ENCODE data around the gene LYST.
A peak's percentile ranks its signal among the peaks of the same experiment; 100 is the strongest.

The LYST gene

DNA sequence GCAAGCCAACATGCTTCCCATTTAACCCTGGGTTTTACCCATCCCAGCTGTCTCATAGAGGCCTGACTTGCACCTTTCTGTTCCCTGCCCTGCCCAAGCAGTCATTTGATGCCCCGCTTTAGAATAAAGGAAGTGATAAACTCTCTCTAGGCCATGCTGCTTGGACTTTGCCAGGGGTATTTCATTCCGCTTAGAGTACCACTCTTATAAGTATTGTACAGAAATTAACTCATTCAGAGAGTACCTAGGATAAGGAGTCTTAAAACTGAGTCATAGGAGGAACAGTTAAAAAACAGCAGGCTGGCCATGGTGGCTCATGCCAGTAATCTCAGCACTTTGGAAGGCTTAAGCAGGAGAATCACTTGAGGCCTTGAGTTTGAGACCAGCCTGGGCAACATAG is 21.0 kb upstream of the LYST start:
- no peak for DNase-seq

DNA sequence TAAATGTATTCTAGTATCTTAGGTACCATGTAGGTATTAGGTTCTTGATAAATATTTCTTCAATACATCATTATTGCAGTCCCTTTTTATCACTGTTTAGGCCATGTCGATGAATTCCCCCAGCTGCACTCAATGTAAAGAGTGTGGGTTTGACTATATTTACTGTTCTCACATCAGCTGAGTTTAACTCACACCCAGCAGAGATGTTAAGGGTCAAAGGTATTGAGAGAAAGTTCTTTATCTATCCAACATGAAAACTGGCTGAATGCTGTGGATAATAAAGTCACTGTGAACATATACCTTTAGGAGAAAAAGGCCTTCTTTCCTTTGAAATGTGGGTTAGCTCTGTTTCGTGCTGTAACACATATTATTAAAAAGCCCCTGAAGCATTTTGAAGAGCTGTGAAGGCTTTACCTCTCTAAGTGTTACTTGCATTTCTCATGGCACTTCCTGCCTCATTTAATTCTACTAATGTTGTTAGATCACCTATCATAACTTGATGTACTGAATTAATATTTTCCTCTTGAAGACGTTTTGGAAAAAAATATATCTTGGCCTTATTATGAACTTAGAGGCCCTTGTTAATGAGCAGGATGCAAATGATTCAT is 19.1 kb upstream of the LYST start:
- DNase-seq = no peak

- no peak for DNase-seq
Observed at GRCh38 chr1:235883261-235883927, 16.7 kb upstream of the LYST start.

GRCh38 chr1:235882816-235883215 is 16.1 kb upstream of the LYST start:
- no peak for DNase-seq

GRCh38 chr1:235881930-235882700 is 15.4 kb upstream of the LYST start:
- no peak for DNase-seq

DNA sequence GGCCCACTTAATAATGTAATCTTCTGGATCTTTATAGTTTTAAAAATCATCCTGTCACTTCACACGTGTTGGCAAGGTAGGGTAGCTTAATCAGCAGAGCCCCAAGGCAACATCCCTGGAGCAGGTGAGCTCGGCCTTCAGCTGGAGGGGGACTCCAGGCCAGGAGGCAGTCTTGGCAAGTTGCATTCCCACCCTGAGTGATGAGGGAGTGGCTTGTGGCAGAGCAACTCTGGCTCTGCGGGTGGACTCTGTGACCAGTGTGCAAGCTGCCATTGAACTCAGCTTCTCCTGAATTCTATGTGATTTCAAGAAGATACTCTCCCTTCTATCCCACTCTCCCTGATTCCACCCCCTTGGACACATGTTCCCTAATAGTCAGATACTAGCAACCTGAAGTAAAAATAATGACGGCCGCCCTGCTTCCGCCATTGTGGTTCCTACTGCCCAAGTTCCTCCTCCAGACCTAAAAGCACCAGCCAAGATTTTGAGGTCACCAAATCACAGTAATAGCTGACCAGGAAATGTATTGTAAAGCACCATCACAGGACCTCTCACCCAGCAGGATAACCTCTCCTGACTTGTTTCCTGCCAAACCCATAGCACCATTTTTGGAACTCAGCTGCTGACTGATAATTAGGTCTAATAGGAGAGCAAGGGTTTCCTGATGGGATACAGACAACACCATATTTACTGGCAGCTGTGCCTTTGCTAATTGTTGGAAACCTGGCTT is 11.5 kb upstream of the LYST start:
- no peak for DNase-seq

DNA sequence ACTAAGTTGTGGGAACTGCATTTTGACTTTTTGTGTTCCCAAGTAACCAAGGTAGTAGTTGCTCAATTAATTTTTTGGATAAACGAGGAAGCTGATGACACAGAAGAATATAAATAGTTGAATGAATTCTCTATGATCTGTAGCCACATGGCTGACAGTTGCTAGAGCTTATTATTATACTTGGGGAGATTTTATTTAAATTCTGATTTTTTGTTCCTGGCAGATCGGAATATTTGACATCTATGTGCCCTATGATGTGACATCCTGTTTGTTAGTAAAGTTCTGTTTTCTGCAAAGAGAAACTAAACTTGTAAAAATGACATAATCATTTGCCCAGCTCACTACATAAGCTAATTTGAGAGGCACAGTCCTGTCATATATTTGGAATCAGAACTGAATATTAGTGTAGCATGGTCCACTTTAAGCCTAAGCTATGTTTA is 9.7 kb upstream of the LYST start:
- DNase-seq = no peak

GRCh38 chr1:235875036-235875597 is 8.4 kb upstream of the LYST start:
- no peak for DNase-seq

DNA sequence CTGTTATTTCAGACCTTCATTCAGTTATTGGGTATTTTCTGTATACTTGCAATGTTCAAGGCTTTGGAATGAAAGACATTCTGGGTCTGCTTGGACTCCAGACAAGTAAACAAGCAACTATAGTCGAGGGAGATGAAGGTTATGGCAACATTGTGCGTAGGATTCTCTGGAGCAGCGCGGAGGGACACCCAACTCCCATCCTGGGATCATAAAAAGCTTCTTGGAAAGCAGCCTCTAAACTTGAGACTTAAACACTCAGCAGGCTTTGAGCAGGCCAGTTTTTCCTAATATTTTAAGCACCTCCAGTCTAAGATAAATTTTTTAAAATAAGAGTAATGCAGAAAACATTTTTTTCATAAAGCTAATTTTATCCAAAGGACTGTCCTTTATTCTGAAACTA is 7.6 kb upstream of the LYST start:
- DNase-seq = no peak

DNA sequence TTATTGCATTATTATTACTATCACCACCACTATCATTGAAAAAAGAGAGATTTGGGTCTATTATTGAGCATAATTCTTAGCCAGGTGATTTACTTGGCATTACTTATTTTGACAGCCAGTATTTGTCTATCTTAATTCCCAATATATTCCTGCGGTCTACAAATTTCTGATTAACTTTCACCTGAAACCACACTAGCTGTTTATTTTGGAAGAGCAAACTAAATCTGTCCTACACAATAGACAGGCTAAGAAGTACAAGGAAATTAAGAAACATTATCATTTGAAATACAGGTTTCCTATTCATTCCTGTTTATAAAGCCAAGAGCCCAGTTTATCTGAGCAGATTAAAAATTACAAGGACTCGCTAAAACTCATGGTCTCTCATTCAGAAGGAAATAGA is 6.9 kb upstream of the LYST start:
- DNase-seq = no peak

DNA sequence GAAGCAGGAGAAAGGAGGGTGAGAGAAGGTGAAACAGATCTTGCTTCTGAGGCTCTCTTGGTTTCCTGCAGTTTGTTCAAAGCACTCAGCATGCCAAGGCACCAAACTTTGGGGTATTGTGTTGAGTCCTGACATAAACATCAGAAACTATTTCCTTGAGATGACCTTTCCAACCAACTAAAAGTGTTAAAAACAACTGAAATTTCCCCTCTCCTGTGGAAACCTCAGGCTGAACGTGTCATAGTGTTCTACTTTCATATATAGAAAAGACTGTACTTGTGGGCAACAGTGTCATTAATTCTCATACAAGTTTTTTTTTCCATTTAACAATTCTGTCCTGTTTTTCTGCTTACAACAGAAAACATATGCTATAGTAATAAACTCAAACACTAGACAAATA is 6.3 kb upstream of the LYST start:
- no peak for DNase-seq

- DNase-seq = no peak
Observed at GRCh38 chr1:235872270-235872669, 5.6 kb upstream of the LYST start.

DNA sequence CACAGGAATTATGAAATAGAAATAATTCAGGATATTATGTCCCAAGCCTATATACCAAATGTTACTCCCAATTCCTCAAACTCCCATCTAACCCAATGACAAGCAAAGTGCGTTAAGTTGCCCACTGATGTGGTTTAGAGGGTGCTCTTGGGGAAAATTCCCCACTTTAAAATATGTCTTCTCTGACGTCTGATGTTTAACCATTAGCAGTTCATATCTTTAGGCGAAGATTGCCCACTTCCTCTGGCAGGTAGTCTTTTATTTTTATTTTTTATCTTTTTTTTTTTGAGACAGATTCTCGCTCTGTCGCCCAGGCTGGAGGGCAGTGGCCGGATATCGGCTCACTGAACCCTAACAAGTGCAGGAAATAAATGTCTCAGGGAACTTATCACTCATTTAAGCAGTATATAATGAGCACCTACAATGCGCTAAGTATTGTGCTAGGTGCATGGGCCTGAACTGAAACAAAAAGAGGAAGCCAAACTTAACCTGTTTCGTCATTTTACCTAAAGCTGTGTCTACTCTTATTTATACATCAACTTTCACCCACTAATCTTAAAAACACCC is 1.3 kb upstream of the LYST start:
- peak; percentile 45 for DNase-seq

DNA sequence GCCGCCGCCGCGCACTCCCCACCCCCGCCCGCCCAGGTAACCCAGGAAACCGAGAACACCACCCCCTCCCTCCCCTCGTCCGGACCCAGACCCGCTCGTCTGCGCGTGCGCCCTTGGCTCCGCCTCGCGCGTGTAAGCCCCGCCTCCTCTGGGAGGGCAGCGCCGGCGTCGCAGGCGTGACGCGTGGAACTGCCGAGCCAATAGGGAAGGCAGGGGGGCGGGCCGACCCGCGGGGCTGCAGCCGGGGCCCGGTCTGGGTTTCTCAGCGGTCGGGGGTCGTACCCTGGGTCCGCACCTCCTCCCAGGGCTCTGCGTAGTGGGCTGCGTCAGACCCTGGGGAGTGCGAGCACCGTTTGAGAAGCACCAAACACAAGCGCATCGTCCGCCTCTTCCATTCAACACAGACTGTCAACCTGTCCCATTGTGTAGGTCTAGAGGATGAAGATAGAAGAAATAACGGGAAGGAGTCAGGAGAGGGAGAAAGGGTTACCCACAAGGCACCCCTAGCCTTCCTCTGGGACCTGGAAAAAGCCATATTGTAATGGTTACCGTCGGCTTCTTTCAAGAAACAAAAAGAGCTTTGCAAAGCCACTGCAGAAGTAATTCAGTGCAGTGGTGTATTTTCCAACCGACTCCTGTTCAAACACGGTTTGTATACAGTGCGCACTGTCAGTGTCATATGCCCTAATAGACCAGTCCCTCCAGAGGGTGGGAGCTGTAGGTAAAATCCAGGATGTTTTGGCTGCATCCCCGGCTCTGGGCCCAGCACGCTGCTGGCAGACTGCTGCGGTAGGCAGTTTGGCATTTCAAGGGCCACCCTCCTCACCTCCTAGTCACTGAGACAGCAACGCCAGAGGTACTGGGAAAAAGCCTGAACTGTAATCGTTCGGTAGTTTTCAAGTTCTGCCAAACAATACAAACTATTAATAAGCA is 473 bp upstream of the LYST start:
- peak; percentile 97 for DNase-seq

DNA sequence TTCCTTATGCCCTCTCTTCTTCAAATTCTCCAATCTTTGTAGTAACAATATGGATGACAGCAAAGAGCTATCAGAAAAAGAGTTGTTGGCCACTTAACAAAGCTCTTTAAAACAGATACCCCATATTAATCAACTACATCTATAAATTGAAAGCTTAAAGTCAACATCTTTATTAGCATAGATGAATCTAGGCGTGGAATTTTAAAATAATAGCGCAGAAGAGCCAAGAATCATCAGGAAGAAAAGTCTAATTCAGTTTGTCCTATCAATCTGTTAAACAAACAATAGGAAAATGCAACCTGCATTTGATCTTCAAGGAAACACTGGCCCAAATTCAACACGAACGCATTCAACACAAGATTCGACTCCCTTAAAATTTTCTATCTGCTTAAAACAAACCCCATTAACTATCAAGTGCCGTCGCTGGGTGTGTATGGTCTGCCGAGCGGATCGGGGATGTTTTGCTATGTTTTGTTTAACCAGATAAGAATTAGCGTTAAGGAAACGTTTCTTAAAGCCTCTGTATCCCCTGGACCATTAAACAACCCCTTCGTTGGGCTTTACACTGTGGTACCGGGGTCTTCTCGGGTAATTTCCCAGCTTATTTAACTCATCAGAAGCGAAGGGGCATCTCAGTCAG is 1.0 kb downstream of the LYST start:
- DNase-seq = peak; percentile 26

GRCh38 chr1:235864931-235865525 is 1.7 kb downstream of the LYST start:
- no peak for DNase-seq

GRCh38 chr1:235864469-235864868 is 2.2 kb downstream of the LYST start:
- DNase-seq = no peak

DNA sequence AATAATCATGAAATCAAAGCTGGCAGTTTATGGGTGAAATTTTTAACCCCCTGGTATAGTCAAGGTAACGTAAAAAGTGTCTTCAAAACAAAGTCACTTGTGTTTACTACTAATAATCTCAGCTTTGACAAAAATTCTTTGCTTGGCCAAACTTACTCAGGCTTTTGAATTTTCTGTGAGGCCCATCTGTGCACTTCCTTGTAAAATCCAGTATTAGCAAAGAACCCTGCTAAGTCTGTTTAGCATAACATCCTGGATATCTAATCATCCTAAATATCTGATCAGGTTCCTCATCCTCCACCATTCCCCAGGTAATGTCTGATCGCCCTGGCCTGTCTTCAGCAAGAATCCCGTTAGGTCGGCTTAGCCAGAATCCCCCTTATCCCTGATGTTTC is 3.0 kb downstream of the LYST start:
- no peak for DNase-seq

DNA sequence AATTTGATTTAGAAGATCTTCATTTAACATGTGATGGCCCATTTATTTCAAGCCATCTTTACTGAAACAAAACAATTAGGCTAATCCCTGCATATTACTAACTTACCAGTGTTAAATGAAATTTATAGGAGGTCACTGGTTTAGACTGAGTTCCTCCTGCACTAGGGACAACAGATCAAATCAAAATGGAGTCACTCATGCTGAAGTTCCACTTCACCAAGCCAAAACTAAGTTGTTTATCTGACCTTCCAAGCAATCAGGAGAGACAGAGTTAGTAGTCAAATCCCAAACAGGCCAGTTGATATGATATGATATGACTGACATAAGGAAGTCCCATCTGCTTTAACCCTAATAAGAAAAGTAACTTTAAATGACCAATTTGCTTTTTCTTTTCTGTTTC is 4.8 kb downstream of the LYST start:
- DNase-seq = no peak

- no peak for DNase-seq
Observed at GRCh38 chr1:235860829-235861228, 5.9 kb downstream of the LYST start.

GRCh38 chr1:235859789-235860188 is 6.9 kb downstream of the LYST start:
- DNase-seq = no peak
